HepG2 (cell line): ENCODE data around the gene BCL2L2. TPM values are rescaled to one million over a fixed set of nuclear protein-coding genes. Genes with fewer than 3 reads are reported as not detected.

Experiments
- CCAR2 ChIP-seq: fragments of 200-400 bp; formaldehyde crosslinking; optimal IDR thresholded peaks from 2 replicates; pipeline ENCODE3; 2018; ENCODE audit warnings: low read depth, mild to moderate bottlenecking, low read length, moderate library complexity
- FOXP1 ChIP-seq, 2 experiments: fragments of 450-650 bp in 1 of 2; IDR thresholded peaks; 2 replicates each; pipeline ENCODE4 v1.6.1; 2017 to 2018; ENCODE audit warnings: antibody characterized with exemption in 1 of 2
- GATAD2A ChIP-seq: IDR thresholded peaks from 2 replicates; pipeline ENCODE4 v1.6.1; 2016
- HMG20B ChIP-seq: conservative IDR thresholded peaks from 2 replicates; pipeline ENCODE4 v1.6.1; 2016; ENCODE audit warnings: missing genetic modification reagents, missing compliant biosample characterization
- NFIB ChIP-seq: sonication (generic); formaldehyde crosslinking; IDR thresholded peaks from 2 replicates; pipeline ENCODE4 v1.9.0; 2021; ENCODE audit warnings: missing genetic modification reagents, mild to moderate bottlenecking, borderline replicate concordance
- NR2F2 ChIP-seq: IDR thresholded peaks from 2 replicates; pipeline ENCODE4 v1.6.1; 2012; ENCODE audit warnings: low read depth, inconsistent platforms, borderline replicate concordance
- PHB2 ChIP-seq: fragments of 450-650 bp; IDR thresholded peaks from 2 replicates; pipeline ENCODE4 v1.6.1; 2018; ENCODE audit not compliant: partially characterized antibody
- SP5 ChIP-seq: IDR thresholded peaks from 2 replicates; pipeline ENCODE4 v1.6.1; 2016; ENCODE audit warnings: low read depth, borderline replicate concordance
- SRSF9 ChIP-seq: fragments of 200-400 bp; formaldehyde crosslinking; IDR thresholded peaks from 2 replicates; pipeline ENCODE4 v1.6.1; 2018; ENCODE audit warnings: borderline replicate concordance, mild to moderate bottlenecking, low read depth, low read length; ENCODE audit not compliant: insufficient read depth, poor library complexity, severe bottlenecking
- TGIF2 ChIP-seq: IDR thresholded peaks from 2 replicates; pipeline ENCODE4 v1.6.1; 2016; ENCODE audit warnings: control low read depth, missing compliant biosample characterization
- ZNF251 ChIP-seq: sonication (generic); formaldehyde crosslinking; IDR thresholded peaks from 2 replicates; pipeline ENCODE4 v1.9.0; 2021; ENCODE audit warnings: mild to moderate bottlenecking, missing genetic modification reagents
- ZNF382 ChIP-seq: sonication (generic); formaldehyde crosslinking; IDR thresholded peaks from 2 replicates; pipeline ENCODE4 v1.5.0; 2020; ENCODE audit warnings: missing genetic modification reagents, mild to moderate bottlenecking, borderline replicate concordance
- ZNF550 ChIP-seq: sonication (generic); formaldehyde crosslinking; IDR thresholded peaks from 2 replicates; pipeline ENCODE4 v1.4.0; 2020; ENCODE audit warnings: mild to moderate bottlenecking, missing genetic modification reagents, borderline replicate concordance
- ZNF563 ChIP-seq: sonication (generic); formaldehyde crosslinking; IDR thresholded peaks from 2 replicates; pipeline ENCODE4 v1.8.0; 2022; ENCODE audit warnings: mild to moderate bottlenecking, moderate library complexity, missing genetic modification reagents
- polyA plus RNA-seq, 8 experiments: library from polyadenylated mRNA; depleted of rRNA in 3 of 8; stranded (reverse) in 7 of 8; unstranded in 1 of 8; fragments of >200 nt; fragmentation: Illumina TruSeq in 4 of 8; extraction: Trizol in 4 of 8; gene quantifications; 2 replicates each; pipeline versions ENCODE4 v1.2.1 to v1.2.3, GENCODE V29; 2011 to 2016; ENCODE audit warnings: low read depth in 4 of 8, missing spikeins in 1 of 8, mixed read lengths in 1 of 8; ENCODE audit not compliant: insufficient read depth in 1 of 8
- total RNA-seq, 5 experiments: library from RNA; depleted of rRNA; stranded (reverse); fragments of >200 nt; fragmentation: Illumina TruSeq; extraction: Trizol; gene quantifications; 2 replicates each; pipeline ENCODE4 v1.2.3, GENCODE V29; 2016; ENCODE audit warnings: low read depth in 1 of 5
- TF ChIP-seq, protein P1 (sequence below): IDR thresholded peaks from 2 replicates; pipeline ENCODE4 v1.6.1; 2016; ENCODE audit warnings: low read depth, missing genetic modification reagents, missing compliant biosample characterization
- TF ChIP-seq, protein P2 (sequence below): fragments of 450-650 bp; IDR thresholded peaks from 2 replicates; pipeline ENCODE4 v1.6.1; 2017
- TF ChIP-seq, protein P3 (sequence below): sonication (generic); formaldehyde crosslinking; IDR thresholded peaks from 2 replicates; pipeline ENCODE4 v1.4.0; 2020; ENCODE audit warnings: mild to moderate bottlenecking, missing genetic modification reagents
- TF ChIP-seq, protein P4 (sequence below): sonication (generic); formaldehyde crosslinking; IDR thresholded peaks from 2 replicates; pipeline ENCODE4 v1.5.1; 2020; ENCODE audit warnings: missing genetic modification reagents, mild to moderate bottlenecking, borderline replicate concordance

Gene BCL2L2
- total and polyA plus RNA-seq, 2 of the 13 experiments (the other 11 are each of a cell fraction or from before 2014, with no cell fraction given): 28.1 to 49.8 TPM

DNA sequence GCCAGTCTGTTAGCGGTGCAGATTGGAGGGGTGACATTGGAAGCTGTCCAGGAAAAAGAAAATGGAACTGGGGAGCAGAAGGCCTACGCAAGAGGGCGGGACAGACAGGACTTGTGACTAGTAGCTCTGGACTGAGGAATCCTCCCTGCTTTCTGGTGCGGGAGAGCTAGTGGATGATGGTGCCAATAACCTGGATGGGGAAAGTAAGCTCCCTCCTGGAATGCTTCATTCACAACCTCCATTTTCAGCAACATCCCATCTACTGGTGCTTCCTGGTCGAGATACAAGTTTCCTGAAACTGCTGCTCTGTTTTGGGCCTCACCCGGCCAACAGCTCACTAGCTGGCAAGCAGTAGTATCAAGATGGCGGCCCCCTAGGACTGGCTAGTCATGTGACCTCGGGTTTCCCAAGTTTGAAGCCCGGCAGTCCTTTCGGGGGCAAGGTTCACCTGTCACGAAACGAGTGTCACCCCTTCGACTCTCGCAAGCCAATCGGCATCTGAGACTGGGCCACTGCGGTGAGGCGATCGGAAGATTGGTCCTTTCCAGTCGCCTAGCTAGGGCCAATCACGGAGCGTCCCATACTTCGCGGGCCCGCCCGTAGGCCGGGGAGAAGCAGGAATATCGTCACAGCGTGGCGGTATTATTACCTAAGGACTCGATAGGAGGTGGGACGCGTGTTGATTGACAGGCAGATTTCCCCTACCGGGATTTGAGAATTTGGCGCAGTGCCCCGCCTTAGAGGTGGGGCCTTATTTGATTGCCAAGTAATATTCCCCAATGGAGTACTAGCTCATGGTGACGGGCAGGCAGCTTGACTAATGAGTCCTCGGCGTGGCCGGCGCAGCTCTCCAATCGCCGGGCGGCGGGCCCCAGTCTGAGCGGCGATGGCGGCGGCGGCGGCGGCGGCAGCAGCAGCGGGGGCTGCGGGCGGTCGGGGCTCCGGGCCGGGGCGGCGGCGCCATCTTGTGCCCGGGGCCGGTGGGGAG is 14.2 kb downstream of the BCL2L2 start, which contains the start of gene PABPN1 (continued):
- no peak for TF ChIP-seq SRSF9
- TF ChIP-seq CCAR2: peak; percentile 91
- TF ChIP-seq PHB2: no peak
- TF ChIP-seq NFIB: no peak
- no peak for TF ChIP-seq FOXP1 (IDR thresholded peaks at IDR 0.05)
- peak; percentile 21; the same call in 1 of the 2 replicates for TF ChIP-seq FOXP1 (CRISPR knock-in tag; IDR thresholded peaks at IDR 0.05)
- TF ChIP-seq ZNF382 (CRISPR knock-in tag): no peak
- TF ChIP-seq, protein P1, sequence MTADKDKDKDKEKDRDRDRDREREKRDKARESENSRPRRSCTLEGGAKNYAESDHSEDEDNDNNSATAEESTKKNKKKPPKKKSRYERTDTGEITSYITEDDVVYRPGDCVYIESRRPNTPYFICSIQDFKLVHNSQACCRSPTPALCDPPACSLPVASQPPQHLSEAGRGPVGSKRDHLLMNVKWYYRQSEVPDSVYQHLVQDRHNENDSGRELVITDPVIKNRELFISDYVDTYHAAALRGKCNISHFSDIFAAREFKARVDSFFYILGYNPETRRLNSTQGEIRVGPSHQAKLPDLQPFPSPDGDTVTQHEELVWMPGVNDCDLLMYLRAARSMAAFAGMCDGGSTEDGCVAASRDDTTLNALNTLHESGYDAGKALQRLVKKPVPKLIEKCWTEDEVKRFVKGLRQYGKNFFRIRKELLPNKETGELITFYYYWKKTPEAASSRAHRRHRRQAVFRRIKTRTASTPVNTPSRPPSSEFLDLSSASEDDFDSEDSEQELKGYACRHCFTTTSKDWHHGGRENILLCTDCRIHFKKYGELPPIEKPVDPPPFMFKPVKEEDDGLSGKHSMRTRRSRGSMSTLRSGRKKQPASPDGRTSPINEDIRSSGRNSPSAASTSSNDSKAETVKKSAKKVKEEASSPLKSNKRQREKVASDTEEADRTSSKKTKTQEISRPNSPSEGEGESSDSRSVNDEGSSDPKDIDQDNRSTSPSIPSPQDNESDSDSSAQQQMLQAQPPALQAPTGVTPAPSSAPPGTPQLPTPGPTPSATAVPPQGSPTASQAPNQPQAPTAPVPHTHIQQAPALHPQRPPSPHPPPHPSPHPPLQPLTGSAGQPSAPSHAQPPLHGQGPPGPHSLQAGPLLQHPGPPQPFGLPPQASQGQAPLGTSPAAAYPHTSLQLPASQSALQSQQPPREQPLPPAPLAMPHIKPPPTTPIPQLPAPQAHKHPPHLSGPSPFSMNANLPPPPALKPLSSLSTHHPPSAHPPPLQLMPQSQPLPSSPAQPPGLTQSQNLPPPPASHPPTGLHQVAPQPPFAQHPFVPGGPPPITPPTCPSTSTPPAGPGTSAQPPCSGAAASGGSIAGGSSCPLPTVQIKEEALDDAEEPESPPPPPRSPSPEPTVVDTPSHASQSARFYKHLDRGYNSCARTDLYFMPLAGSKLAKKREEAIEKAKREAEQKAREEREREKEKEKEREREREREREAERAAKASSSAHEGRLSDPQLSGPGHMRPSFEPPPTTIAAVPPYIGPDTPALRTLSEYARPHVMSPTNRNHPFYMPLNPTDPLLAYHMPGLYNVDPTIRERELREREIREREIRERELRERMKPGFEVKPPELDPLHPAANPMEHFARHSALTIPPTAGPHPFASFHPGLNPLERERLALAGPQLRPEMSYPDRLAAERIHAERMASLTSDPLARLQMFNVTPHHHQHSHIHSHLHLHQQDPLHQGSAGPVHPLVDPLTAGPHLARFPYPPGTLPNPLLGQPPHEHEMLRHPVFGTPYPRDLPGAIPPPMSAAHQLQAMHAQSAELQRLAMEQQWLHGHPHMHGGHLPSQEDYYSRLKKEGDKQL (CRISPR knock-in tag): 0 out of 2 replicates have a peak, but pooled peaks have one; percentile 6
- no peak for TF ChIP-seq NR2F2
- TF ChIP-seq ZNF251 (CRISPR knock-in tag): peak; percentile 82; the same call in 1 of the 2 replicates
- TF ChIP-seq HMG20B (CRISPR knock-in tag): peak; percentile 45; the same call in 1 of the 2 replicates
- TF ChIP-seq TGIF2: no peak
- peak; percentile 77 for TF ChIP-seq ZNF563 (CRISPR knock-in tag)
- peak; percentile 95 for TF ChIP-seq SP5 (CRISPR knock-in tag)
- TF ChIP-seq, protein P2, sequence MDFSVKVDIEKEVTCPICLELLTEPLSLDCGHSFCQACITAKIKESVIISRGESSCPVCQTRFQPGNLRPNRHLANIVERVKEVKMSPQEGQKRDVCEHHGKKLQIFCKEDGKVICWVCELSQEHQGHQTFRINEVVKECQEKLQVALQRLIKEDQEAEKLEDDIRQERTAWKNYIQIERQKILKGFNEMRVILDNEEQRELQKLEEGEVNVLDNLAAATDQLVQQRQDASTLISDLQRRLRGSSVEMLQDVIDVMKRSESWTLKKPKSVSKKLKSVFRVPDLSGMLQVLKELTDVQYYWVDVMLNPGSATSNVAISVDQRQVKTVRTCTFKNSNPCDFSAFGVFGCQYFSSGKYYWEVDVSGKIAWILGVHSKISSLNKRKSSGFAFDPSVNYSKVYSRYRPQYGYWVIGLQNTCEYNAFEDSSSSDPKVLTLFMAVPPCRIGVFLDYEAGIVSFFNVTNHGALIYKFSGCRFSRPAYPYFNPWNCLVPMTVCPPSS: no peak
- TF ChIP-seq GATAD2A (CRISPR knock-in tag): peak; percentile 91
- TF ChIP-seq, protein P3, sequence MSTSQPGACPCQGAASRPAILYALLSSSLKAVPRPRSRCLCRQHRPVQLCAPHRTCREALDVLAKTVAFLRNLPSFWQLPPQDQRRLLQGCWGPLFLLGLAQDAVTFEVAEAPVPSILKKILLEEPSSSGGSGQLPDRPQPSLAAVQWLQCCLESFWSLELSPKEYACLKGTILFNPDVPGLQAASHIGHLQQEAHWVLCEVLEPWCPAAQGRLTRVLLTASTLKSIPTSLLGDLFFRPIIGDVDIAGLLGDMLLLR (CRISPR knock-in tag): peak; percentile 90
- TF ChIP-seq, protein P4, sequence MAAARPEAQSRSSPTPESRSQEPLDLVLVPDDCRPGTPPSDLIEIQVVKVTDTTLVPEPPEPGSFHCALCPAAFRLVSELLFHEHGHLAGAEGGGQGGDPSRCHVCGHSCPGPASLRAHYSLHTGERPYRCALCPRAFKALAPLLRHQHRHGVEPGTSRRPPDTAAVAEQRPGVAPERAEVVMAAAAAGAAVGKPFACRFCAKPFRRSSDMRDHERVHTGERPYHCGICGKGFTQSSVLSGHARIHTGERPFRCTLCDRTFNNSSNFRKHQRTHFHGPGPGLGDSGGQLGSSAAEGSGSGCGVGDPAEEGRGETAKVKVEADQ (CRISPR knock-in tag): peak; percentile 99
- peak; percentile 94; the same call in 1 of the 2 replicates for TF ChIP-seq ZNF550 (CRISPR knock-in tag)
